ENCODE measurements around the gene TGFBR3.
"Not testable (repeated sequence)": the region's sequence is repeated elsewhere in the genome, so short reads cannot be mapped to it uniquely, and the experiment has no call there.

TGFBR3 gene

DNA sequence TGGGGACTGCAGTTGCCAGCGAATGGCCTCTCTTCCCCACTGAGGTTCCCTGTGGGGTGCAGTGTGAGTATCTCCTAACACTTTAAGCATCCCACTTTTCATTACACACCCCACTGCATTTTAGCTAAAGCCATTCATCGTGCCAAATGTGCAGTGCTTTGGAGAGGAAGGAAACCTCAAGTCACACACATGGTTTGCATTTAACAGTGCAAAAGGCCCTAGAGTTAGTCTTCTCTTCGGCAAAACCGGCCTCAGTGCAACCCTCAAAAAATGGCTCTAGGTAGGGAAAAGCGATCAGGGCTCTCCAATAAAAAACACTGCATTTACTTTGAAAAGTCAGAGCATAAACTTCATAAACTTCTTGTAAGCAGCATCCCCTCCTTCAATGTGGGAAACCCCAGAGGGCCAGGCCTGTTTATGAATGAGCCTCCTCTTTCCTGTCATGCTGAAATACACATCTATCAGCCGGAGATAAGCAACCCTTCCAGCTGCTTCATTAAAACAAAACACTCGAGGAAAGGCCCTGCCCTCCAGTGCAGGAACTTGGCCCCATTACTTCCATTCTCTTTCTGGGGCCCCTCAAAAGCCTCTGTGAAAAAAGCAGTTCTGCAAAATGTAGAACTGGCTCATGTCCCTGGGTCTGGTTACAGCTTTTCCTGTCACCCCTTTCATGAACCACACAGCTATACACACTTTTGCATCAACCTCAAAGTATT, 201.3 kb downstream of the TGFBR3 start:
- DNase-seq = peak; percentile 43

GRCh38 chr1:91683598-91683951, 202.4 kb downstream of the TGFBR3 start:
- DNase-seq = no peak
- in situ Hi-C loops (cut with MboI; ENCODE audit: low pct_unique_long_range_greater_than_20kb, low sequenced_read_pairs) = no loop called here

More for the DNA sequence above, 201.3 kb downstream of the TGFBR3 start:
- in situ Hi-C loops (cut with MboI; ENCODE audit: low pct_unique_long_range_greater_than_20kb, low sequenced_read_pairs) = no loop called here

GRCh38 chr1:91682882-91683597, 202.9 kb downstream of the TGFBR3 start:
- in situ Hi-C loops (cut with MboI; ENCODE audit: low pct_unique_long_range_greater_than_20kb, low sequenced_read_pairs) = no loop called here
- DNase-seq = no peak

- in situ Hi-C loops (cut with MboI; ENCODE audit: low pct_unique_long_range_greater_than_20kb, low sequenced_read_pairs) = no loop called here
- no peak for DNase-seq
Observed at GRCh38 chr1:91680556-91681155, 205.3 kb downstream of the TGFBR3 start.

DNA sequence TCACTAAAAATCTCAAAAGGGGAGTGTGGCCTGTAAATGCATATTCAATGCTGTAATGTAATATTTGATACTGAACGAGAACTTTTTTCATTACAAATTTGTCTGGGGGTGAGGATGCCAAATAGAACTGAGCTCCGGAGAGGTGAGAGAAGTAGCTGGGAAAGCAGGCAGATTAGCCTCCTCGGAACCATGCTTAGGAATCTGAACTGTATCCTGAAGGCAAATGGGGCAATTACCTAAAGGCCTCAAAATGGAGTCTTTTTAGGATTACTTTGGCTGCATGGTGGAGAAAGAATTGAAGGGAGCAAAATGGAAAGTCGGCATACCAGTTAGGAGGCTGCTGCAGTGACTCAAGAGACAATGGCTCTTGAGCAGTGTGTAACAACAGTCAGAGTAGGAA, 206.5 kb downstream of the TGFBR3 start:
- in situ Hi-C loops (cut with MboI; ENCODE audit: low pct_unique_long_range_greater_than_20kb, low sequenced_read_pairs) = no loop called here
- no peak for DNase-seq

GRCh38 chr1:91676030-91676429, 209.9 kb downstream of the TGFBR3 start:
- in situ Hi-C loops (cut with MboI; ENCODE audit: low pct_unique_long_range_greater_than_20kb, low sequenced_read_pairs) = no loop called here
- no peak for DNase-seq

GRCh38 chr1:91674107-91674506, 211.8 kb downstream of the TGFBR3 start:
- in situ Hi-C loops (cut with MboI; ENCODE audit: low pct_unique_long_range_greater_than_20kb, low sequenced_read_pairs) = no loop called here

GRCh38 chr1:91673613-91674012, 212.3 kb downstream of the TGFBR3 start:
- no peak for DNase-seq
- in situ Hi-C loops (cut with MboI; ENCODE audit: low pct_unique_long_range_greater_than_20kb, low sequenced_read_pairs) = no loop called here

More at GRCh38 chr1:91674107-91674506, 211.8 kb downstream of the TGFBR3 start:
- DNase-seq = no peak

GRCh38 chr1:91672601-91673161, 213.3 kb downstream of the TGFBR3 start:
- in situ Hi-C loops (cut with MboI; ENCODE audit: low pct_unique_long_range_greater_than_20kb, low sequenced_read_pairs) = no loop called here
- no peak for DNase-seq

- in situ Hi-C loops (cut with MboI; ENCODE audit: low pct_unique_long_range_greater_than_20kb, low sequenced_read_pairs) = no loop called here
- no peak for DNase-seq
Observed at GRCh38 chr1:91670781-91671180, 215.2 kb downstream of the TGFBR3 start.

GRCh38 chr1:91669584-91670350, 216.2 kb downstream of the TGFBR3 start:
- in situ Hi-C loops (cut with MboI; ENCODE audit: low pct_unique_long_range_greater_than_20kb, low sequenced_read_pairs) = no loop called here

DNA sequence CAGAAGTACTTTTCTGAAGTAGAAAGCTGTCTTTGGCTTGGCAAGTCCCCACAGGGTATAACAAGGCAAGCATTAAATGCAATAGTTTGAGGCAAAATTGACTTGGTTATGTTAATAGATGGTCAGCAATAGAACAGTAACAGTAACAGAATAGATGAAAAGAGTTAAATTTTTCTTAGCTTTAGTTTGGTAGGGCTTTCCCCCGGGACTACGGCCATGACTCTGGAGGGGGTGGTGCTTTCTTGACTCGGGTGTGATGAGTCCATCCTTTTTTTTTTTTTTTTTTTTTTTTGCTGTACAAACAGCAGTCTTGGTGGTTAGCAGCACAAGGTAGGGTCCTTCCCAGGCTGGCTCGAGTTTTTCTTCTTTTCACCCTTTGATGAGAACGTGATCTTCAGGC, 219.3 kb downstream of the TGFBR3 start:
- DNase-seq; in situ Hi-C loops (cut with MboI; ENCODE audit: low pct_unique_long_range_greater_than_20kb, low sequenced_read_pairs): not testable (repeated sequence)

More at GRCh38 chr1:91669584-91670350, 216.2 kb downstream of the TGFBR3 start:
- no peak for DNase-seq

- no peak for DNase-seq
- in situ Hi-C loops (cut with MboI; ENCODE audit: low pct_unique_long_range_greater_than_20kb, low sequenced_read_pairs) = no loop called here
Observed at GRCh38 chr1:91661121-91661520, 224.8 kb downstream of the TGFBR3 start.

DNA sequence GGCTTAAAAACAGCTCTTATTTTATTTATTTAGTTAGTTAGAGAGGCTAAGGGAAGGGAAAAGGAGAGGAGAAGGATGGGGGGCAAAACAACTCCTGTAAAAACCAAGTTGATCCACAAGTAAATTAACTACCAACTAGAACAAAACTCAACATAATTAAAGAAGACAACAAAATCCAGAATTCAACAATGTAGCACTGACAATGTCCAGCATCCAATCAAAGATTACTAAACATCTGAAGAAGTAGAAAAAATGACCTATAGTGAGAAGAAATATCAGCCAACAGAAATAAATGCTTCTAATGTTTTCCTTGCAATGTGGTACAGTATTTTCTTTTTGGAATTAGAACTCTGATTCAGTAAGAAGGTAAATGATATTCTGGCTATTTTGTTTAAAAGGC, 225.2 kb downstream of the TGFBR3 start:
- DNase-seq = no peak
- in situ Hi-C loops (cut with MboI; ENCODE audit: low pct_unique_long_range_greater_than_20kb, low sequenced_read_pairs) = no loop called here

DNA sequence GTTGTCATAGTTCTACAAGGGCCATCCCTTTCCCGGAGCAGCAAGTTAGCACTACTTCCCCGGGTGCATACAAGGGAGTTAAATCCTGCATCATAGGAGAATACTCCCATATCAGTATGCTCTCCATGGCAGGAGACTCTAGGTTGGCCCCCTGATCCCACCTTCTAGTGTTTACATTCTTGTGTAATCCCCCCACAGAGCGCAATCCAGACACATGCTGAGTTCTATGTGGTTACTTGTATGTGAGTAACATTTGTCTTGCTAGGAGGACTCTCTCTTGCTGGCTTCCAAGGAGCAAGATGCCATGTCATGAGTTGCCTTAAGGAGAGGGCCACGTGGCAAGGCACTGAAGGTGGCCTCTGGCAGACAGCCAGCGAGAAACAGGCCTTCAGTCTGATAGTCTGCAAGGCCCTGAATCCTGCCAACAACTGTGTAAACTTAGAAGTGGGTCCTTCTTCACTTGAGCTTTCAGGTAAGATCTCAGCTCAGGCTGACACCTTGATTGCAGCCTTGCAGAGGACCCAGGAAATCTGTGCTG, 230.0 kb downstream of the TGFBR3 start:
- in situ Hi-C loops (cut with MboI; ENCODE audit: low pct_unique_long_range_greater_than_20kb, low sequenced_read_pairs) = no loop called here
- DNase-seq = no peak

GRCh38 chr1:91653183-91653582, 232.8 kb downstream of the TGFBR3 start:
- DNase-seq = no peak
- in situ Hi-C loops (cut with MboI; ENCODE audit: low pct_unique_long_range_greater_than_20kb, low sequenced_read_pairs) = no loop called here

GRCh38 chr1:91651661-91652071, 234.3 kb downstream of the TGFBR3 start:
- no peak for DNase-seq
- in situ Hi-C loops (cut with MboI; ENCODE audit: low pct_unique_long_range_greater_than_20kb, low sequenced_read_pairs) = no loop called here

- in situ Hi-C loops (cut with MboI; ENCODE audit: low pct_unique_long_range_greater_than_20kb, low sequenced_read_pairs) = no loop called here
- DNase-seq = no peak
Observed at GRCh38 chr1:91651243-91651642, 234.7 kb downstream of the TGFBR3 start.

- no peak for DNase-seq
Observed at GRCh38 chr1:91650764-91651163, 235.2 kb downstream of the TGFBR3 start.

More at GRCh38 chr1:91650764-91651163, 235.2 kb downstream of the TGFBR3 start:
- in situ Hi-C loops (cut with MboI; ENCODE audit: low pct_unique_long_range_greater_than_20kb, low sequenced_read_pairs) = no loop called here
